Measurements from ENCODE around the gene SLX4IP. TPM values are rescaled to one million over a fixed set of nuclear protein-coding genes. Genes with fewer than 3 reads are reported as not detected.

SLX4IP gene
- total RNA-seq, 4 donors from 2014 or later = 2.4 to 5.4 (median 4.1) TPM

DNA sequence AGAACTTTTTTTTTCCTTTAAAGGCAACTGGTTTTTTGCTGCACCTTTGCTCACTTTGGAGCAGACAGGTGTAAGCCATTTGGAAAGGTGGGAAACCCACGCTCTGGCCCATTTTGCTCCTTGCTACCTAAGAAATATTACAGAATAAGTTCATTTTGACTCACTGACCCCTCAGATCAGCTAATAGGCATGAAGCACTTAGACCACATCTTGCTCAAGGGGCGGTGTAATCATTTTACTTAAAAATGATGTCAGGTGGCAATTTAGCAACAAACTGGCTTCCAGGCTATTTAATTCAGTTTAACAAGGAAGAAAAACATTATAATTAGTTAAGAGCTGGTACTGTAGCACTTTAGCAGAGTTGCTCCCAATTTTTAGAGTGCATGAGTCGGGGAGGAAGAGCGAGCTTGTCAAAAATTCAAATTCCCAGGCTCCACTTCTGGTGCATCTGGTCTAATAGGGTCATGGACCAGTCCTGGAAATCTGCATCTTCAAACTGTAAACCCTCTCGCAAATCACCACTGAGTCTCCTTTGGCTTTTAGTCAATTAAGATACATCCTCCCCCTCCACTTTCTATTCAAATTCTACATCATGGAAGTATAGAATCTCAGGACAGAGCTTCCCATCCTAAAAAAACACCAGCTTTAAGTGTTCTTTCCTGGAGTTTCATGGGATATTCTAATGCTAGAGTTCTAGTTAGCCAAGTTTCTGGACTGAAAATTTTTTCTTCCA is 200.5 kb downstream of the SLX4IP start:
- TF ChIP-seq, protein P1, sequence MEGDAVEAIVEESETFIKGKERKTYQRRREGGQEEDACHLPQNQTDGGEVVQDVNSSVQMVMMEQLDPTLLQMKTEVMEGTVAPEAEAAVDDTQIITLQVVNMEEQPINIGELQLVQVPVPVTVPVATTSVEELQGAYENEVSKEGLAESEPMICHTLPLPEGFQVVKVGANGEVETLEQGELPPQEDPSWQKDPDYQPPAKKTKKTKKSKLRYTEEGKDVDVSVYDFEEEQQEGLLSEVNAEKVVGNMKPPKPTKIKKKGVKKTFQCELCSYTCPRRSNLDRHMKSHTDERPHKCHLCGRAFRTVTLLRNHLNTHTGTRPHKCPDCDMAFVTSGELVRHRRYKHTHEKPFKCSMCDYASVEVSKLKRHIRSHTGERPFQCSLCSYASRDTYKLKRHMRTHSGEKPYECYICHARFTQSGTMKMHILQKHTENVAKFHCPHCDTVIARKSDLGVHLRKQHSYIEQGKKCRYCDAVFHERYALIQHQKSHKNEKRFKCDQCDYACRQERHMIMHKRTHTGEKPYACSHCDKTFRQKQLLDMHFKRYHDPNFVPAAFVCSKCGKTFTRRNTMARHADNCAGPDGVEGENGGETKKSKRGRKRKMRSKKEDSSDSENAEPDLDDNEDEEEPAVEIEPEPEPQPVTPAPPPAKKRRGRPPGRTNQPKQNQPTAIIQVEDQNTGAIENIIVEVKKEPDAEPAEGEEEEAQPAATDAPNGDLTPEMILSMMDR (IDR thresholded peaks at IDR 0.05; ENCODE audit: low read depth) = no peak

DNA sequence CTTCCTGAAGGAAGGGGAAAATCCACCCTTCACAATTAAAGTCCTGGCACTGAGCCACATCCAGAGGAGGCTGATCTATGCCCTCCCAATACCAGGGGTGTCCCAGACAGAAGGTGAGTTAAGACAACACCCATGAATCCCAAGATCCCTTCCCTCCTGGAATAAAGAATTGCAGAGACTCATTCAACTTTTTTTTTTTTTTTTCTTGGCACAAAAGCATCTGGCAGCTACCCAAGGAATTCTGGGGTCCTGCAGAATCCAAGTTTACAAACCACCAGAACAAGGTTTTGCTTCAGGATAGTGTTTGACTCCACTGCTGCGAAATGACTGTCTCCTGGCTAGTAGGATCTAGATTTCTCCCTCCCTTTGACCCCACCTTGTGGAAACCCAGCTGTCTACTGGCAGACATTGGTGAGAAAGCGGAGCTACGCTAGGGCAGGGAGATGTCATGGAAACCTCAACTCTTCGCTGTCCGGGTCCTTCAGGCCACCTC is 201.3 kb downstream of the SLX4IP start:
- TF ChIP-seq, protein P1 (IDR thresholded peaks at IDR 0.05; ENCODE audit: low read depth) = no peak

DNA sequence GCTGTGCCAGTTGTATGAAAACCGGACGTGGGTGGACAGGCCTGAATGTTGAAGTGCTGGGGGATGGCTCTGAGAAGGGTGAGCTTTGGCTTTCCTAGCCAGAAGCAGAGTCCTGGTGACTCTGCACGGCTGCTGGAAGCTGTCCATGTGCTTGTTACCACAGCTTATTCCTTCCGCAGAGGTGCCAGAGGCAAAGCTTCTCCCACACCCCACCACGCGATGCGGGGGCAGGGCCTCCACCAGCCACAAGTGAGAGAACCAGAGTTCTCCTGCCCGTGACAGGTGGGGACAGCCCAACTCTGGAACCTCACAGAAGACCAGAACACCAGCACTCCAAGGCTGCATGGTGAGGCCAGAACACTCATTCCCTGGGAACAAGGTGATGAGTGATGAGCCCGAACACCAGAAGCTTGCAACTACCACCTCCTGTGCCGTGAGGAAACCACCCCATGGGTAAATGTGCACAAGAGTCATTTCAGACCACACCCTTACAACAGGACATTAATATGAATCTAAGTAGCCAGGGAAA is 202.0 kb downstream of the SLX4IP start:
- TF ChIP-seq, protein P1 (IDR thresholded peaks at IDR 0.05; ENCODE audit: low read depth) = no peak

DNA sequence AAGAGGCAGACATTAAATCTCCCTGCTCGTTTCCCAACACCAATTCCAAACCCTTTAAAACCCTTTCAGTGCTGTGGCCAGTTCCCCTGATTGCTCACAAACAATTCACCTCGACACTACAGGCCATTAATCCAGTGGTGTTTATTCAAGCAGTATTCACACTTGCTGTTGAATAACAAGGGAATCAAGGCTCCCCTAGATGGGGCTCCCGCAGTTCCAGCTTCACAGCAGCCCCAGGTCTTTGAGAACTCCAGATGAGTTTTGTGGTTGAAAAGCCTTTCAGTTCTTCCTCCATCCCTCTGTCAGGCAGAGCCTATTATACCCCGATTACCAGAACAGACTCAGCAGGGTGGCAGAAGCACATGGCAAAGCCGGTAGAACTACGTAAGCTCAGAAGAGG is 202.5 kb downstream of the SLX4IP start:
- TF ChIP-seq, protein P1 (IDR thresholded peaks at IDR 0.05; ENCODE audit: low read depth) = no peak

DNA sequence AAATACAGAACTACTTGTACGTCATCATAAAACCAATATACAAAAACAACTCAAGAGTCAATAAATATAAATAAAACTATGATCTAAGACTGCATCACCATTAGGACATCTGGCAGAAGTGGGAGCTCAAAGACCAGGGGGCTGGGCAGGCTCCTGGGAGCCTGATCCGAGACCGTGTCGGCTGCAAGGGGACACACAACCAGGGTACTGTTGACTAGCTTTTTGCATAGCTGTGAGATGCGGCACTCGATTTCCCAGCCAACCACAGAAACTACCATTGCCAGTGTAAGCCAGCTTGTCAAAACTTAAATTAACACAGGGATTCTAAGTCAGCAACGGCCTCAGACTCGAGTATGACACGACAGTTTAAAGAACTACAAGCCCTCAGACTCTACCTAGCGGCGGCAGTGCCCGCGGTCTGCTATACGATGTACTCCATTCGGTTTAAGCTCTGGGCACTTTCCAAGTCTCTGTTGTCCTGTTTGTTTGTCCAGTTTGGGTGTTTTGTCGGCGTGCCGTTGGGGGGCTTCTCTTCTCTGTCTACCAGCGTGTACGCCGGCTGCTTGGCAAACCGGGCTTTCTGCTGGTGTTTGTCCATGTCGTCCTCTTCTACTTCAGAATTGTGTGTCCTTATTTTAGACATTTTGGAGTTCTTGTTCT is 204.1 kb downstream of the SLX4IP start:
- TF ChIP-seq, protein P1 (IDR thresholded peaks at IDR 0.05; ENCODE audit: low read depth) = no peak

DNA sequence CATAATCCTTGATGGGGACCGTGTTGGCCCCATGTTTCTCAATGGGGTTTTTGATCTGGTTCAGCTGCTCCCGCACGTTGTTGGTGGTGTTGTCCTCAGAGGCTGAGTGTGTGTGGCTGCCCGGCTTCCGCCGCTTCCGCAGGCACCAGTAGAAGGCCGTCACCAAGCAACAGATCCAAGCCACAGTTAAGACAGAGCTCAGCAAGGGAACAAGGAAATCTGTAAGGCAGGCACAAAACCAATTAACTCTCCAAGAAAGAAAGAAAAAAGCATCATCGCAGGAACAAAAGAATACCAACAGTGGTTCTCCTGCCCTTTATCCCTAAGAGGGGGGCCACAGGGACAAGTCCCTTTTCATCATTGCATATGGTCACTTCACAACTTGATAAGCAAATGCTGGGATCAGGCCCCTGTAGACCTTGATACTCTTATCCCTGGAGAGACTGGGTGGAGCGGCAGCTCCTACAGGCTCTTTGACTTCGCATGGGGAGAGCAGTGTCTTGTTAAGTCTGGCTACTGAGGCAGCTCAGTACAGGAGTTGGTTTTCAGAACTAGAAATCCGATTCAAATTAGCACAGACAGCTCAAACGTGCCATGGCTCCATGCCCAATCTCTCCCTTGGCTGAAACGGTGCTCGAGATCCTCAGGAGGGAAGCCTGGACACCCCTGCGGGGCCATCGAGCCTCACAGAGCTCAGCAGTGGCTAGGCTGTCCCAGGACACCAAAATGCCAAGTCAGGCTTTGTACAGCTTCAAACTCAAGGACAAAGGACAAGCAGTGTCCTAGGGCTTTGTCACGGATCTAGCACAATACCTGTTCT is 204.8 kb downstream of the SLX4IP start:
- TF ChIP-seq, protein P1 (IDR thresholded peaks at IDR 0.05; ENCODE audit: low read depth) = no peak

Data from subcutaneous adipose tissue (tissue), 4 donors.